GM12891 (cell line): Measurements from ENCODE around the gene WDR4.

ENCODE experiments used
- POLR2A ChIP-seq: IDR thresholded peaks from 2 replicates; pipeline ENCODE4 v1.6.1; 2011; ENCODE audit warnings: low read depth, low read length, control low read depth
- TAF1 ChIP-seq: IDR thresholded peaks from 2 replicates; pipeline ENCODE4 v1.6.1; 2011; ENCODE audit warnings: low read depth, low read length, control low read depth

GRCh38 chr21:42815217-42815616 is 64.1 kb downstream of the WDR4 start:
- TF ChIP-seq TAF1 (no peak), POLR2A (no peak)
